Measurements from ENCODE around the gene GID4.

Gene GID4

DNA sequence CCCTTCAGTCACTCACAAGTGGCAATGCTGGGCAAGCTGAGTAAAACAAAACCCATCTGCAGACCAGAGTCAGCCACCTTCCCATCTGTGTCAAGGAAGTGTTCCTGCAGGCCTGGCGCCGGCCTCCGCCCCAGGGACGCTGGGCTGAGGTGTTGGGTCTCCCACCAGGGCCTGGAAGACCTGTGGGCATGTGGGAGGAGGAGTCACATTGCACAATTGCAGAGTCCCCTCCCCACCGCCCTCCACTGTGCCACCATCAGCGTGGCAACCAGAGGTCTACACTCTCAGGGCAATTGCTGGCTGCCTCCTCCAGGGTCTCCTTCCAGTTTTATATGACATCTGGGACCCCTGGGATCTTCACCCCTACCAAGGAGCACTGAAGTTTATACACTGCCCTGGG is 66.4 kb downstream of the GID4 start:
- no peak for DNase-seq

DNA sequence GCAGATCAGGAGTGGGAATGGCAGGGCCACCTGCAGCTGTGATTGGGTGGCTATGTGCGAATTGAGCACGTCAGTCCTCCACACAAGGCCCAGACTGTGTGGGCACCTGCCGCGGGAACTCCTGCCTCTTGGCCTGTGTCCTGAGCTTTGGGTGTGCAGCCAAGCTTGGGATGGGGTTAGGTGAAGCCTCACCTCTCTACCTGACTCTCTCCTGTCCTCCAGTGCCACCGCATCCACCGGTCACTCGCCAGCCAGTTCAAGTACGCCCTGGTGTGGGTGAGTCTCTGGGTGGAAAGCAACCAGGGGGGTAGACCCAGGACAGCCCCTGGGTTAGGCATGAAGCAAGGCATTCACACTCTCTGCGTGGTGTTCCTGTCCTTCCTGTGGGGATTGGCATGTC is 67.0 kb downstream of the GID4 start:
- no peak for DNase-seq

DNA sequence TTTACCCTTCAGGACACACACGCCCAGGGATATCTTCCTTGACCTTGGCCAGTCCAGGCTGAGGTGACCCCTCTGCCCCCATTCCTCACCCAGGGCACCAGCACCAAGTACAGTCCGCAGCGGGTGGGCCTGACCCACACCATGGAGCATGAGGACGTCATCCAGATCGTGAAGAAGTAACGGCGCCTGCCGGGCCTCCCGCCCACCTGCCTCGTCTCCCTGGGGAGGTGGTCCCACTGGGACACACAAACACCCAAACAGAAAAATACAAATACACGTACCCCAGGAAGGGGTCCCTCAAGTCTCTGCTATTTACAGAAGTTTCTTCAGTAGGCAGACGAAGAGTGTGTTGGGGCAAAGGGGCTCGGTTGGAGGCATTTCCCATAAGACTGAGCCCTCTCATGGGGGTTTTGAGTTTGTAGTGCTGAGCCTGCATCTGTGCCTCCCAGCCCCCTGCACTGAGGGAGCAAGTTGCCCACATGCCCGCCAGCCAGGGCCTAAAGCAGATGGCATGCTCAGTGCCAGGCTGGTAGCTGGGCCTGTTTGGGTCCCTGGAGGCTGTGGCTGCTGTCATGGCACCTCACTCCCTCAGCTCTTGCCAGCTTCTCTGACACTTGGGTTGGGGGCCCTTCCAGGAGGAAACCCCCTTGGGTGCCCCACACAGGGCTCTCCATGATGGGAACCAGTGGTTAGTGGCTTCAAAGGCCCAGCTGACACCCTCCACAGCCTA is 68.0 kb downstream of the GID4 start:
- no peak for DNase-seq

DNA sequence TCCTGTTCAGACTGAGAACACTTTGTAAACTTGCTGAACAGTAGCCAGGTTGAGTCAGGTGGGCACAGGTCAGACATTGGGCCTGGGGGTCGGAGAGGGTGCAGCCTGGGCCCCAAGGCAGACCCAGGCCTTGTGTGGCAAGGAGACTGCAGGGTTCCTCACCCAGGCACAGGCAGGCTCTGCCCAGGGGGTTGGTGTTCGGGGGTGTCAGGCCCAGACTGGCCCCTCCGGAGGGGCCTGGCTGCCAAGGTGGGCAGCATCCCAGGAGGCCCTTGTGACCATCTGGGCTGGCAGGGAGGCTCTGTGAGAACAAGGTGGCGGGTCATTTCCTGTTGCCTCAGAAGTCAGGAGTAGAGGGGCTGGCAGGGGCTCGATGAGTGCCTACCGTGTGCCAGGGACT is 68.8 kb downstream of the GID4 start:
- no peak for DNase-seq

DNA sequence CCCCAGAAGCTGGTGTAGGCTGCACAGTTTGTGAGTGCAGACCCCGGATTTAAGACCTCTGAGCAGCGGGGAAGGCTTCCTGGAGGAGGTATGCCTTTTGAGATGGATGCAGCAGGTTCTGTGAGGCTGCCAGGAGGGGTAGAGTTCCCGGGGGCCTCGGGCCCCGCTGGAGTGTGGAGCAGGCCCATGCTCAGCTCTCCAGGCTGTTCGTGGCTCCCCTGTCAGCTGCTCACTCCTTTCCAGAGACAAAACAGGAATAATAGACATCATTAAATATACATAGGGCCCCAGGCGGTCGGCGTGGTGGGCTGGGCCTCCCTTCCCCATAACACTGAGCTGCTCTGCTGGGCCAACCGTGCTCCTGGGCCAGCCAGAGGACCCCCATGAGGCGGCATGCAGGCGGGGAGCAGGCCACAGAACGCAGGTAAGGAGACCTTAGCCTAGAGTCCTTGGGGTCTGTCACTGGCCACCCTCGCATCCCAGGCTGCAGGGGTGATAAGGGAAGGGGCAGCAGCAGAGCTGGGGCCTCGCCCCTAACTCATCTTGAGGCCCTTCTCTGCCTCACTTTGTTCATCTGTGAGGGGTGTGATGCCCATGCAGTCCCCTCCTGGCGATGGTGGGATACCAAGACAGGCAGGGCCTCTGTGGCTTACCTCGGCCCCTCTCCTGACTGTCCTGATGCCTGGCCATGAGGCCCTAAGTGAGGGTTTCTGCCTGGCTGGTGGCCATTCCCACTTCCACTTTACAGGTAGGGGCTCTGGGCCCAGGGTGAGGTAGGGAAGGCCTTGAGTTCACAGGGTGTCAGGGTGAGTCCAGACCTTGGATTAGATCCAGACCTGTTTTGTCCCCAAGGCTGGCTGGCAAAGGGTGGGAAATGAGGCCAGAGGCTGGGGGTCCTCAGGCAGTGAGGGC is 69.4 kb downstream of the GID4 start, which contains the start of gene MYO15A:
Gene MYO15A (plus strand): TSS at position 356 of the 912 bp plus-strand sequence. CDS start 10,045 bp downstream, outside the sequence.
- DNase-seq, result no peak

DNA sequence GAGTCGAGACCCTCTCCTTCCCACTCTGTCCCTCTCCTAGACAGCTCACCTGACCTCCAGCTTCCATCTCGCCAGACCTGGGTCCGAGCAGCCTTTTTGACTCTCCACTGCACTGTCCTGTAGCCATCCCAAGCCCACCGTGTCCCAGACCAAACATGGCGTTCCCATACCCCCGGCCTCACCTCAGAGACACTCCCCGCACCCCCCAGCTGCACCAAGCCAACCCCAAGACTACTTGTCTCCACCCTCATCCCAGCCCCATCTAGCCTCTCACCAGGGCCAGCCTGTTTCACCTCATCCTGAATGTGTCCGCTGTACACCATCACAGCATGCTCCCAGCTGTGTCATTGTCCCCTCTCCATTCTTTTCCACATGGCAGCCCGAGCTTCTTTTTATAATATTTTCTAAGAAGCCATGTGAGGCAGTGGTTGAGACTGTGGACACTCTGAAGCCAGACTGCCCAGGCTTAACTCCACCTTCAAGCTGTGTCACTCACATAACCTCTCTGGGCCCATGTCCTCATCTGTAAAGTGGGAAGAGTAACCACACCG is 70.8 kb downstream of the GID4 start:
- DNase-seq, result no peak

DNA sequence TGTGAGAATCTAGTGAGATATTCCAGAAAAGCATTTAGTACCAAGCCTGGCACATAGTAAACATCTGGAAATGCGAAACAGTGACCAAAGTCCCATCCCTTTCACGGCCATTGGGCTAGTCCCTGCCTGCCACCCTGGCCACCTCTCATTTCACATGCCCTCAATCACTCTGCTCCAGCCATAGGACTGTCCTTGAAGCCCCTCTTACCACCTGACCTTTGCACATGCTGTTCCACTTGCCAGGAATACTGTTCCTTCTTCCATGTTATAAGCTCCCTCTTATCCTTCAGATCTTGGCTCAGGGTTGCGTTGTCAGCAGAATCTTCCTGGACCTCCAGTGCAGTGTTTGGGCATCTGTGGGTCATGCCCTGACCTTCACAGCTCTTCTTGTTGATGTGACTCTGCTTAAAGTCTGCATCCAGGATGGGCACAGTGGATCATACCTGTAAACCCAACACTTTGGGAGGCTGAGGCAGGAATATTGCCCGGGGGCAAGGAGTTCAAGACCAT is 71.5 kb downstream of the GID4 start:
- DNase-seq, result no peak

DNA sequence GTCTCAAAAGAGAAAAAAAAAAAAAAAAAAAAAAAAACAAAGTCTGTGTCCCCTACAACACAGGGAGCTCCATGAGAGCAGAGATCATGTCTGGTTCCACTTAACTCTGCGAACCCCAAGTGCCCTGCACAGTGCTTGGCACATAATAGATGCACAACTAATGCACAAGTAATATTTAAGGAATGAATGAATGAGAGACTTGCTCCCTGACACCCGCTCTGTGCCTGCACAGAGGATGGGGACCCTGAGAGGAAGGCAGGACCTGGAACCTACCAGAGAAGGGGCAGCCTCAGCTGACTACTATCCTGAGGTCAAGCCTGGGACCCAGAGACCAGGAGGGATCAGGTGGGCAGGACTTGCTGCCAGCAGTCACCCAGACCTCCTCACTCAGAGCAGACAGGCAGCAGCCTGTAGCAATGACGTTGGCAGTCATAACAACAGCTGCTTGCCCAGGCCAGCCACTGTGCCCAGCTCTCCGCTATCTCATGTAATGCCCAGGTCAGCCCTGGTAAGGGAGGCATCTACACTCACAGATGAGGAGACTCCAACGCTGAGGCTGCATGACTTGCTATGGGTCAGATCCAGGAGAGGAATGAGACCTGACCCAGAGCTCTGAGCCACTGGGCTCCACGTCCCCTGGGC is 72.2 kb downstream of the GID4 start:
- no peak for DNase-seq

DNA sequence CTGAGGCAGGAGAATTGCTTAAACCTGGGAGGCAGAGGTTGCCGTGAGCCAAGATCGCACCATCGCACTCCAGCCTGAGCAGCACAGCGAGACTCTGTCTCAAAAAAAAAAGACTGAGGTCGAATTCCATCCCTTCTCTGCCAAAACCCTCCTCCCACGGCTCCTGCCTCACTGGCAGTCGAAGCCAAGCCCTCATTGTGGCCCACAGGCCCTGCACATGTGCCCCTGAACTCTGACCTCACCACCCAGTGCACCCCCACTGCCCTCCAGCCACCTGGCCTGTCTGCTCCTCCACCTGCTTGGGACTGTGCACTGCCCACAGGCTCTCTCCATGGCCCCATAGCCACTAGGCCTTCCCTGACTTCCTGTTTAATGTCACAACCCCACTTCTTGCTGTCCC is 76.3 kb downstream of the GID4 start:
- DNase-seq, result no peak

DNA sequence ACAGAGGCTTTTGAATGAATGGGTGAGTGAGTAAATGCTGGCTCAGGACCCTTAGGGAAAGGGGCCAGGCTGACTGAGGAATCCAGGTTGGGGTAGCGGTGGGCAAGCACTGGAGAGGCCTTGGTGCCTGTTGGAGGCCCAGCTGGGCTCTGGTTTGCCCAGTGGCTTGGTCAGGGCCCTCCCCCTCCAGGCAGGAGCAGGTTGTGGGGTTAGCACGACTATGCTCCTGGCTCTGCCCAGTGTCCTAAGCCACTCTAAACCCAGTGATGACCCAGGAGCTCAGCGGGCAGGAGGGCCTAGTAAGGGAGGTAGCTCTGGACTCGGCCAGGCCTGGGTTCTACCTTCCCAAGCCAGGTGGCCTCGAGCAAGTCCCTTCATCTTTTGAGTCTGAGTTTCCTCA is 76.9 kb downstream of the GID4 start:
- no peak for DNase-seq

DNA sequence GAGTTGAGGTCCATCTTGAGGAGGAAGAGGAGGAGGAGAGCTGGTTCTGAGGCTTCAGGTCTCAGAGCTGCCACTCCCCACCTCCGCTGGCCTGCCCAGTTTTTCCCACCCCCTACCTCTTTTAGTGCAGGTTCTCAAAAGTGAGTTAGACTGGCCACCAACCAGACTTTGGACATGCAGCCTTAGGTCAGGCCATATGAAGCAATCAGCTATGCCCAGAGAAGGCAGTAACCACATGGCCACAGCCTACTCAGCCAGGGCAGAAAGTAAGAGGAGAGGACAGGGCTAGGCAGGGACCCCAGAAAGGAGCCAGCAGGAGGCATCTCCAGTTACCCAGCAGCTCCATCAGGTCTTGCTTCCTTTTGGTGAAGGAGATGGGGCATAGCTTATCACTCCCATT is 78.3 kb downstream of the GID4 start:
- no peak for DNase-seq

Measured in effector CD4-positive, alpha-beta T cell (primary cell).